ENCODE results near the gene ZNF90. TPM values are rescaled to one million over a fixed set of nuclear protein-coding genes. Genes with fewer than 3 reads are reported as not detected.

Gene ZNF90
- total and polyA plus RNA-seq, 2 experiments from 2014 or later = 102 to 122 TPM

DNA sequence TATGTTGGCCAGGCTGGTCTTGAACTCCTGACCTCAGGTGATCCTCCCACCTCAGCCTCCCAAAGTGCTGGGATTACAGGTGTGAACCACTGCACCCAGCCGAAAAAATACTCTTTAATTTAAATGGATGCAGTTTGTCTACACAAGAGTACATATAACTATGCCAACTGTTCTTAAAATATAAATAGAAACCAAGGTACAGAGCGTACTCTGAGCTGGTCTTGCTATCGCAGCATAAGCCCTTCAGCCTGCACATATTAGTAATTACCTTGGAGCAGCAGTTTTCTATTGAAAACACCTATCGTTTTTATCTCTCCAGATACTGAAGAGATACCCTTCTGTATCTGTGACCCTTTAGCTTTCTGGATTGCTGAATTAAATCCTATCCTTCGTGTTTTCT, 41.9 kb upstream of the ZNF90 start:
- no peak for TF ChIP-seq EZH2 (IDR thresholded peaks at IDR 0.05; ENCODE audit: low read depth, unreplicated experiment)
- no peak for TF ChIP-seq ZNF114 (CRISPR knock-in tag; IDR thresholded peaks at IDR 0.05)
- no peak for TF ChIP-seq STAT1 (IDR thresholded peaks at IDR 0.05; ENCODE audit: unreplicated experiment)
- no peak for TF ChIP-seq NANOG (IDR thresholded peaks at IDR 0.05; ENCODE audit: borderline replicate concordance)
- no peak for TF ChIP-seq JUNB (IDR thresholded peaks at IDR 0.05; ENCODE audit: unreplicated experiment)
- TF ChIP-seq POLR2AphosphoS5 (IDR thresholded peaks at IDR 0.05; ENCODE audit: low read depth) = no peak
- no peak for TF ChIP-seq CREB1 (CRISPR knock-in tag; IDR thresholded peaks at IDR 0.05; ENCODE audit: low read depth)
- TF ChIP-seq, protein P1, sequence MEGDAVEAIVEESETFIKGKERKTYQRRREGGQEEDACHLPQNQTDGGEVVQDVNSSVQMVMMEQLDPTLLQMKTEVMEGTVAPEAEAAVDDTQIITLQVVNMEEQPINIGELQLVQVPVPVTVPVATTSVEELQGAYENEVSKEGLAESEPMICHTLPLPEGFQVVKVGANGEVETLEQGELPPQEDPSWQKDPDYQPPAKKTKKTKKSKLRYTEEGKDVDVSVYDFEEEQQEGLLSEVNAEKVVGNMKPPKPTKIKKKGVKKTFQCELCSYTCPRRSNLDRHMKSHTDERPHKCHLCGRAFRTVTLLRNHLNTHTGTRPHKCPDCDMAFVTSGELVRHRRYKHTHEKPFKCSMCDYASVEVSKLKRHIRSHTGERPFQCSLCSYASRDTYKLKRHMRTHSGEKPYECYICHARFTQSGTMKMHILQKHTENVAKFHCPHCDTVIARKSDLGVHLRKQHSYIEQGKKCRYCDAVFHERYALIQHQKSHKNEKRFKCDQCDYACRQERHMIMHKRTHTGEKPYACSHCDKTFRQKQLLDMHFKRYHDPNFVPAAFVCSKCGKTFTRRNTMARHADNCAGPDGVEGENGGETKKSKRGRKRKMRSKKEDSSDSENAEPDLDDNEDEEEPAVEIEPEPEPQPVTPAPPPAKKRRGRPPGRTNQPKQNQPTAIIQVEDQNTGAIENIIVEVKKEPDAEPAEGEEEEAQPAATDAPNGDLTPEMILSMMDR (conservative IDR thresholded peaks at IDR 0.05; ENCODE audit: low read depth in 2 of 2) = no peak
- TF ChIP-seq, protein P2, sequence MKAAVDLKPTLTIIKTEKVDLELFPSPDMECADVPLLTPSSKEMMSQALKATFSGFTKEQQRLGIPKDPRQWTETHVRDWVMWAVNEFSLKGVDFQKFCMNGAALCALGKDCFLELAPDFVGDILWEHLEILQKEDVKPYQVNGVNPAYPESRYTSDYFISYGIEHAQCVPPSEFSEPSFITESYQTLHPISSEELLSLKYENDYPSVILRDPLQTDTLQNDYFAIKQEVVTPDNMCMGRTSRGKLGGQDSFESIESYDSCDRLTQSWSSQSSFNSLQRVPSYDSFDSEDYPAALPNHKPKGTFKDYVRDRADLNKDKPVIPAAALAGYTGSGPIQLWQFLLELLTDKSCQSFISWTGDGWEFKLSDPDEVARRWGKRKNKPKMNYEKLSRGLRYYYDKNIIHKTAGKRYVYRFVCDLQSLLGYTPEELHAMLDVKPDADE (IDR thresholded peaks at IDR 0.05) = no peak
- TF ChIP-seq, protein P3, sequence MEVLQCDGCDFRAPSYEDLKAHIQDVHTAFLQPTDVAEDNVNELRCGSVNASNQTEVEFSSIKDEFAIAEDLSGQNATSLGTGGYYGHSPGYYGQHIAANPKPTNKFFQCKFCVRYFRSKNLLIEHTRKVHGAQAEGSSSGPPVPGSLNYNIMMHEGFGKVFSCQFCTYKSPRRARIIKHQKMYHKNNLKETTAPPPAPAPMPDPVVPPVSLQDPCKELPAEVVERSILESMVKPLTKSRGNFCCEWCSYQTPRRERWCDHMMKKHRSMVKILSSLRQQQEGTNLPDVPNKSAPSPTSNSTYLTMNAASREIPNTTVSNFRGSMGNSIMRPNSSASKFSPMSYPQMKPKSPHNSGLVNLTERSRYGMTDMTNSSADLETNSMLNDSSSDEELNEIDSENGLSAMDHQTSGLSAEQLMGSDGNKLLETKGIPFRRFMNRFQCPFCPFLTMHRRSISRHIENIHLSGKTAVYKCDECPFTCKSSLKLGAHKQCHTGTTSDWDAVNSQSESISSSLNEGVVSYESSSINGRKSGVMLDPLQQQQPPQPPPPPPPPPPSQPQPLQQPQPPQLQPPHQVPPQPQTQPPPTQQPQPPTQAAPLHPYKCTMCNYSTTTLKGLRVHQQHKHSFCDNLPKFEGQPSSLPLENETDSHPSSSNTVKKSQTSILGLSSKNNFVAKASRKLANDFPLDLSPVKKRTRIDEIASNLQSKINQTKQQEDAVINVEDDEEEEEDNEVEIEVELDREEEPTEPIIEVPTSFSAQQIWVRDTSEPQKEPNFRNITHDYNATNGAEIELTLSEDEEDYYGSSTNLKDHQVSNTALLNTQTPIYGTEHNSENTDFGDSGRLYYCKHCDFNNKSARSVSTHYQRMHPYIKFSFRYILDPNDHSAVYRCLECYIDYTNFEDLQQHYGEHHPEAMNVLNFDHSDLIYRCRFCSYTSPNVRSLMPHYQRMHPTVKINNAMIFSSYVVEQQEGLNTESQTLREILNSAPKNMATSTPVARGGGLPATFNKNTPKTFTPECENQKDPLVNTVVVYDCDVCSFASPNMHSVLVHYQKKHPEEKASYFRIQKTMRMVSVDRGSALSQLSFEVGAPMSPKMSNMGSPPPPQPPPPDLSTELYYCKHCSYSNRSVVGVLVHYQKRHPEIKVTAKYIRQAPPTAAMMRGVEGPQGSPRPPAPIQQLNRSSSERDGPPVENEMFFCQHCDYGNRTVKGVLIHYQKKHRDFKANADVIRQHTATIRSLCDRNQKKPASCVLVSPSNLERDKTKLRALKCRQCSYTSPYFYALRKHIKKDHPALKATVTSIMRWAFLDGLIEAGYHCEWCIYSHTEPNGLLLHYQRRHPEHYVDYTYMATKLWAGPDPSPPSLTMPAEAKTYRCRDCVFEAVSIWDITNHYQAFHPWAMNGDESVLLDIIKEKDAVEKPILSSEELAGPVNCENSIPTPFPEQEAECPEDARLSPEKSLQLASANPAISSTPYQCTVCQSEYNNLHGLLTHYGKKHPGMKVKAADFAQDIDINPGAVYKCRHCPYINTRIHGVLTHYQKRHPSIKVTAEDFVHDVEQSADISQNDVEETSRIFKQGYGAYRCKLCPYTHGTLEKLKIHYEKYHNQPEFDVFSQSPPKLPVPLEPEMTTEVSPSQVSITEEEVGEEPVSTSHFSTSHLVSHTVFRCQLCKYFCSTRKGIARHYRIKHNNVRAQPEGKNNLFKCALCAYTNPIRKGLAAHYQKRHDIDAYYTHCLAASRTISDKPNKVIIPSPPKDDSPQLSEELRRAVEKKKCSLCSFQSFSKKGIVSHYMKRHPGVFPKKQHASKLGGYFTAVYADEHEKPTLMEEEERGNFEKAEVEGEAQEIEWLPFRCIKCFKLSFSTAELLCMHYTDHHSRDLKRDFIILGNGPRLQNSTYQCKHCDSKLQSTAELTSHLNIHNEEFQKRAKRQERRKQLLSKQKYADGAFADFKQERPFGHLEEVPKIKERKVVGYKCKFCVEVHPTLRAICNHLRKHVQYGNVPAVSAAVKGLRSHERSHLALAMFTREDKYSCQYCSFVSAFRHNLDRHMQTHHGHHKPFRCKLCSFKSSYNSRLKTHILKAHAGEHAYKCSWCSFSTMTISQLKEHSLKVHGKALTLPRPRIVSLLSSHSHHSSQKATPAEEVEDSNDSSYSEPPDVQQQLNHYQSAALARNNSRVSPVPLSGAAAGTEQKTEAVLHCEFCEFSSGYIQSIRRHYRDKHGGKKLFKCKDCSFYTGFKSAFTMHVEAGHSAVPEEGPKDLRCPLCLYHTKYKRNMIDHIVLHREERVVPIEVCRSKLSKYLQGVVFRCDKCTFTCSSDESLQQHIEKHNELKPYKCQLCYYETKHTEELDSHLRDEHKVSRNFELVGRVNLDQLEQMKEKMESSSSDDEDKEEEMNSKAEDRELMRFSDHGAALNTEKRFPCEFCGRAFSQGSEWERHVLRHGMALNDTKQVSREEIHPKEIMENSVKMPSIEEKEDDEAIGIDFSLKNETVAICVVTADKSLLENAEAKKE (CRISPR knock-in tag; IDR thresholded peaks at IDR 0.05) = no peak
- TF ChIP-seq ZNF331 (CRISPR knock-in tag; IDR thresholded peaks at IDR 0.05; ENCODE audit: low read depth) = no peak
- TF ChIP-seq EZH2phosphoT487 (IDR thresholded peaks at IDR 0.05; ENCODE audit: unreplicated experiment) = no peak
- TF ChIP-seq, protein P4, sequence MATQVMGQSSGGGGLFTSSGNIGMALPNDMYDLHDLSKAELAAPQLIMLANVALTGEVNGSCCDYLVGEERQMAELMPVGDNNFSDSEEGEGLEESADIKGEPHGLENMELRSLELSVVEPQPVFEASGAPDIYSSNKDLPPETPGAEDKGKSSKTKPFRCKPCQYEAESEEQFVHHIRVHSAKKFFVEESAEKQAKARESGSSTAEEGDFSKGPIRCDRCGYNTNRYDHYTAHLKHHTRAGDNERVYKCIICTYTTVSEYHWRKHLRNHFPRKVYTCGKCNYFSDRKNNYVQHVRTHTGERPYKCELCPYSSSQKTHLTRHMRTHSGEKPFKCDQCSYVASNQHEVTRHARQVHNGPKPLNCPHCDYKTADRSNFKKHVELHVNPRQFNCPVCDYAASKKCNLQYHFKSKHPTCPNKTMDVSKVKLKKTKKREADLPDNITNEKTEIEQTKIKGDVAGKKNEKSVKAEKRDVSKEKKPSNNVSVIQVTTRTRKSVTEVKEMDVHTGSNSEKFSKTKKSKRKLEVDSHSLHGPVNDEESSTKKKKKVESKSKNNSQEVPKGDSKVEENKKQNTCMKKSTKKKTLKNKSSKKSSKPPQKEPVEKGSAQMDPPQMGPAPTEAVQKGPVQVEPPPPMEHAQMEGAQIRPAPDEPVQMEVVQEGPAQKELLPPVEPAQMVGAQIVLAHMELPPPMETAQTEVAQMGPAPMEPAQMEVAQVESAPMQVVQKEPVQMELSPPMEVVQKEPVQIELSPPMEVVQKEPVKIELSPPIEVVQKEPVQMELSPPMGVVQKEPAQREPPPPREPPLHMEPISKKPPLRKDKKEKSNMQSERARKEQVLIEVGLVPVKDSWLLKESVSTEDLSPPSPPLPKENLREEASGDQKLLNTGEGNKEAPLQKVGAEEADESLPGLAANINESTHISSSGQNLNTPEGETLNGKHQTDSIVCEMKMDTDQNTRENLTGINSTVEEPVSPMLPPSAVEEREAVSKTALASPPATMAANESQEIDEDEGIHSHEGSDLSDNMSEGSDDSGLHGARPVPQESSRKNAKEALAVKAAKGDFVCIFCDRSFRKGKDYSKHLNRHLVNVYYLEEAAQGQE (IDR thresholded peaks at IDR 0.05; ENCODE audit: unreplicated experiment) = no peak
- Histone ChIP-seq H3K79me2 (replicated peaks; ENCODE audit: insufficient read depth) (peaks cover 75% of the 10 kb centered on the region), H3K36me3 (ENCODE audit: insufficient read depth) (peaks cover 17% of the 10 kb centered on the region; the same call in 1 of the 2 replicates), H3K4me3 (no peak overlapping the region), H3F3A (replicated peaks; ENCODE audit: low read depth) (no peaks in the 10 kb centered on the region; the same call in 1 of the 2 replicates), H3K4me2 (no peak overlapping the region), H3K9me2 (ENCODE audit: insufficient read depth) (no peaks in the 10 kb centered on the region), H2AFZ (no peak overlapping the region), H3K27me3 (ENCODE audit: insufficient read depth) (no peaks in the 10 kb centered on the region), H3K4me1 (ENCODE audit: insufficient read depth) (peaks cover 11% of the 10 kb centered on the region), H3K27ac (ENCODE audit: low read depth) (no peak overlapping the region), H4K20me1 (replicated peaks; ENCODE audit: insufficient read depth) (peaks cover 18% of the 10 kb centered on the region; the same call in 1 of the 2 replicates)
- DNase-seq (ENCODE audit: low spot score) (no peak), ATAC-seq (no peak)
- H3K9me3 Mint-ChIP-seq = peaks cover 3% of the 10 kb centered on the region; the same call in 1 of the 3 replicates
- H3K36me3 Mint-ChIP-seq (ENCODE audit: low read depth) = peaks cover 37% of the 10 kb centered on the region
- H3K4me3 Mint-ChIP-seq = no peak overlapping the region
- H3K27me3 Mint-ChIP-seq (ENCODE audit: insufficient read depth, low read depth, poor library complexity) = peaks cover 4% of the 10 kb centered on the region
- H3K27ac Mint-ChIP-seq = no peak overlapping the region
- peaks cover 10% of the 10 kb centered on the region for H3K4me1 Mint-ChIP-seq

Data from GM23338 (cell line).